GM13977 (cell line): ENCODE measurements around the gene DENND1A.
A peak's percentile ranks its signal among the peaks of the same experiment; 100 is the strongest.

Experiments
- DNase-seq: peaks from one replicate; pipeline ENCODE4 v3.0.0; 2012; ENCODE audit warnings: low spot score
- CTCF ChIP-seq: IDR thresholded peaks from 2 replicates; pipeline ENCODE4 v1.5.1; 2012; ENCODE audit warnings: mild to moderate bottlenecking, control low read depth; ENCODE audit not compliant: insufficient read depth; ENCODE audit errors: extremely low read depth, missing control alignments
- in situ Hi-C: fragments of 300-500 bp; cut with MboI; formaldehyde crosslinking; loops from one replicate; pipeline ENCODE4 v1.12.0; 2022; ENCODE audit warnings: low sequenced_read_pairs, low pct_unique_long_range_greater_than_20kb, mixed read lengths, inconsistent platforms; ENCODE audit not compliant: unreplicated experiment

The DENND1A gene

GRCh38 chr9:123717581-123718175 is 212.2 kb downstream of the DENND1A start:
- no peak for TF ChIP-seq CTCF
- in situ Hi-C loops = no loop called here
- DNase-seq = no peak

GRCh38 chr9:123716339-123716945 is 213.5 kb downstream of the DENND1A start:
- peak; percentile 24 for DNase-seq
- in situ Hi-C loops = no loop called here

GRCh38 chr9:123715258-123715657 is 214.7 kb downstream of the DENND1A start:
- TF ChIP-seq CTCF = no peak
- no peak for DNase-seq
- in situ Hi-C loops = no loop called here

More at GRCh38 chr9:123716339-123716945, 213.5 kb downstream of the DENND1A start:
- TF ChIP-seq CTCF = no peak

- no peak for DNase-seq
- no peak for TF ChIP-seq CTCF
- in situ Hi-C loops = no loop called here
These were observed 216.6 kb downstream of the DENND1A start for GRCh38 chr9:123713282-123713681.

GRCh38 chr9:123712399-123712798 is 217.5 kb downstream of the DENND1A start:
- no peak for DNase-seq
- in situ Hi-C loops = no loop called here
- TF ChIP-seq CTCF = no peak

GRCh38 chr9:123710299-123710698 is 219.6 kb downstream of the DENND1A start:
- TF ChIP-seq CTCF = no peak
- DNase-seq = peak; percentile 36
- in situ Hi-C loops = no loop called here
